Stimulated activated CD8-positive, alpha-beta memory T cell treated with anti-CD3 and anti-CD28 coated beads, Interleukin-15, amount 100 ng/mL, for 48 hours (primary cell): Measurements from ENCODE around the gene UGT1A8.

Source experiments
- DNase-seq, 2 donors: peaks; one replicate each; pipeline ENCODE4 v3.0.0-alpha.2; 2020; ENCODE audit warnings: low read depth in 2 of 2

UGT1A8 gene

DNA sequence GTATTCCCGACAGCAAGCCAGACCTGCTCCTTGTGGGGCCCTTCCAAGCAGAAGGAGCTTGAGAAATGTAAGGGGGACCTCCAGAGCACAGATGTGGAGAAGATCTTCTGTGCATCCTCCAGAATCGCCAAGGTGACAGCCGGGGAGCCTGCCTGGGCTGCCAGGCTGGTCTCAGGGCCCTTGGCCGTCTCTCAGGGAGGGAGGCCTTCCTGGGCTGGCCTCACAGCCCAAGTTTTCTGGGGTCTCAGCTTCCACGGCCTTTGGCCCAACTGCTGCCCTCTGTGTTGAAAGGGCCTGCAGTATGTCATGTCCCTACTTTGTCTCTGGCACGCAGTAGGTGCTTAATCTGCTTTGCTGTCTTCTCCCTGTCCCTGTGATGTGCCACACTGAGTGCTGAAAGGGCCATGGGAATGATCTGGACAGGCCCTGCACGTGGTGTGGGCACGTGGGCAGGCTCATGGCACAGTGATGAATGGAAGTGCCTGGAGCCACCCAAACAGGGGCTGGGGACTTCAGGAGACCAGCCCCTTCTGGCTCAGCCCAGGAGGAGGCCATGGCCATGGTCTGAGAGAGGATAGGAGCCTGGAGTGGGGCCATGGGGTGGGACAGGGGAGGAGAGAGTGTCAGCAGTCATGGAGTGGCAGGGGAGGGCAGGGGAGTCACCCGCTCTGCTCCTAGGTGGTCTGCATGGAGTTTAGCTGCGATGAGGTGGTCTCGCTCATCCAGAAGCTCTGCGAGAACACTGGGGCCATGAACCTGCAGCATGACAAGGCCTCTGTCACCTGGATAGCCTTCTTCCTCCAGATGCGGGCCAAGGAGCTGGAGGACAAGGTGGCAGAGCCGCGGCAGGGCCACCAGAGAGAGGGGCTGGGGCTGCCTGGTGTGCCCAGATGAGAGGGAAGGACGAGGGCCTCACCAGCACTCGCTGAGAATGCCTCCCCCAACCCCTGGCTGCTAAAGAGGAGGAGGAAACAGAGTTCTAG is 201.5 kb downstream of the UGT1A8 start:
- no peak for DNase-seq

DNA sequence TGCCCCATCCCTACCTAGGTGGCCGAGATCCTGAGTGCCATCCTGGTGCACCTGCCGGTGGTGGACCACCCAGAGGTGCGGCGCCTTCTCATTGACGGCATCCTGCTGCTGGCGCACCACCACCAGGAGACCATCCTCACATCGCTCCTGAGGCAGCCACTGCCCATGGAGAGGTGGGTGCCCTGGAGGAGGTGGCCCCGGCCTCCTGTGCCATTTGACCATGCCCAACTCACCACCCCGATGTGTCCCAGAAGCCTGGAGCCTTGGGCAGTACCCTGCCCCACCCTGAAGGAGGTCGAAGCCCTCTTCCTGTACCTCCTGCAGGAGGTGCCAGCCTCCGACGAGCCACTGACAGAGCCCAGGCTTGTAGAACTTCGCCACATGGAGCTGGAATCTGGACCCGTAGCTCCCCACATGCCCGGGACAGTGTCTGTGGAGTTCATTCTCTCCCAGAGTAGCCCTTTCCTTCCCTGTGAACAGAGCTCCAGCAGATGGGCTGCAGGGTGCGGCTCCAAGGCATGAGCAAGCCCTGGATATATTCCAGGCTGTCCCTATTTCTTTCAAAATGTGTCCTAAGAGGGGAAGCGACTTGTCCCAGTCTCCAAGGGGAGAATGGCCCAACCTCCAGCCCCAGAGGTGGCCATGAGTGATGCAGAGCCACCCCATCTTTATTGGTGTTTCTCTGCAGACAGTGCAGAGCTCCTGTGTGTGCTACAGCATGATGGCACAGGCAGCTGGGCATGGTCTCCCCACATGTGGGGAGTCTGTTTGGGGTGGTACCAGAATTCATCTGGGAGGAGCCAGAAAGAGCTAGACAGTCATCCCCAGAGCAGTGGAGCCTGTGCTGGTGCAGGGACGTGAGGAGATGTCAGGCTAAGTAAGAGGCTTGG is 202.7 kb downstream of the UGT1A8 start:
- DNase-seq = no peak

DNA sequence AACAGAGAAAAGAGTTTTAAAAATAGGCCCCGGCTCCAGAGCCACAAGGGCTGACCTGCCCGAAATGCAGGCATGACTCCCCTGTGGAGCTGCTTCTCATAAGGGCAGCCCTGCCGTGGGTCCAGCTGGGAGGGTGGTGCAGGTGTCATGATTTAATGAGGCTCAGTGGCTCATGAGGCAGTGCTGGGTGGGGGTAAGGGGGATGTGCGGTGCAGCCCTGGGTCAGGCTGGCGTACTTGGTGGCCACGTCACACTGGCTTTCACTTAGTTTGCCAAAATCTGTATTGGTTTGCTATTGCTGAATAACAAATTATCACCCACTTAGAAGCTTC is 203.3 kb downstream of the UGT1A8 start:
- no peak for DNase-seq

DNA sequence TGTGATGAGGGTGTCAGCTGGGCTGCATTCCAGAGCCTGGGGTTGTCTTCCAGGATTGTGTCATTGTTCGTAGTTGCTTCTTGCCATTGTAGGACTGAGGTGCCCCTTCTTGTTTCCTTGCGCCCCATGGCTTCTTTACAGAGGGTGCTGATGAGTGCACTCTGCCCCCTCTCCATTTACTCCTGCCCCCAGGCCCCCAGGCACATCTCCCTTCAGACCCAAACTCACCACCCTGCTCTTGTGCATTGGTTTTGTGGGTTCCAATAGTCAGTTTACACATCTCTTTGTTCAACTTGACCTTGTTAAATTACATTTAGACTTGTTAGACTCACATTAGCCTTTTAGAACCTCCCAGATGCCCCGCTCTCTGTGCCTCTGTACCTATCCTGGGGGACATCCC is 203.8 kb downstream of the UGT1A8 start:
- no peak for DNase-seq

DNA sequence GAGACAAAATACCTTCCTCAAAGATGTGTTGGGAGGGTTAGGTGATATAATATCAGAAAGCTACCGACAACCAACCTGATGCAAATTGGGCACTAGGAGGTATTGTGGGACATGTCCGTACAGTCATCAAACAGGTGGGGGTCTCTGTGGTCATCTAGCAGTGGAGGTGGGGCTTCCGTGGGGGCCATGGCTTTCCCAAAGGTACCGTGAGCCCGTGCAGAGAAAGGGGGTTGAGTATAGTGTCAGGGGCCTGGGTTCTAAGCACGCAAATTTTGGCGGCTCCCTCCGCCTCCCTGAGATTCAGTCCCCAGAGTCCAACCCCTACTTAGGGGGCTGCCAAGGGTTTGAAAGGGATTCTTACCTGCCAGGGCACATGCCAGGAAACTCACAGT is 204.3 kb downstream of the UGT1A8 start:
- DNase-seq = no peak

DNA sequence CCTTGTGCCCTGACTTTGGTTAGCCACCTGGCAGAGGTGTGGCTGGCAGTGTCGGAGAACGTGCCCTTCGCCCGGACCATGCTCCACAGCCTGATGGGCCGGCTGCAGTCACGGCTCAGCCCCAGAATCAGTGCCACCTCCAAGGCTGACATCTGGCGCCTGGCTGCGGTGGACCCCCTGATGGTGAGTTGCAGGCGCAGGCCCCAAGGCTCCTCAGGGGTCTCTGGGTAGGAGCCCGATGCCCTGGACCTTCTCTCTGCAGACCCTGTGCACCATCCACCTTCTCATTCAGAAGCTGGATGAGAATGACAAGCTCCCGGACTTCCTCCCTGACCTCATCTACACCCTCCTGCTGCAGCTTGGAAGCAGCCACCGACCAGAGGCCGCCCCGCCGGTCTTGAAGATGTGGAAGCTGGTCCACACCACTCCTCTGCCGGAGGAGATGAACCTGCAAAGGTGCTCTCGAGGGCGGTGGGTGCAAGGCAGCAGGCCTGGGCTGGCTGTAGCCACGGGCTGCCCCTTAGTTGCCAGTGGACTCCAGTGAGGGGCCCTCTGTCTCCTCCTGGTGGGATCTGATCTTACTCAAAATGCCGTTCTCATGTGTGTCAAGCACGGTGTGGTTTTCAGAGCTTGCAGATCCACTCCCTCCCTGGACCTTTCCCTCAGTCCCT is 204.8 kb downstream of the UGT1A8 start:
- DNase-seq = no peak
